ENCODE measurements around the gene NOTCH4. TPM values are rescaled to one million over a fixed set of nuclear protein-coding genes. Genes with fewer than 3 reads are reported as not detected.
"Not testable (repeated sequence)": the region's sequence is repeated elsewhere in the genome, so short reads cannot be mapped to it uniquely, and the experiment has no call there.

The NOTCH4 gene
- total and polyA plus RNA-seq, 12 donors = 7.1 to 136 (median 20.2) TPM

- no peak for TF ChIP-seq POLR2A (IDR thresholded peaks at IDR 0.05)
- TF ChIP-seq CTCF (IDR thresholded peaks at IDR 0.05) = no peak
- no peaks in the 10 kb centered on the region for H3K4me1 ChIP-seq (replicated peaks in 1 of 2)
- DNase-seq = no peak
- H3K9me3 ChIP-seq (replicated peaks in 1 of 3) = no peaks in the 10 kb centered on the region
- no peak overlapping the region for H3K27ac ChIP-seq
- intact Hi-C loops (cut with DNase I) = loop anchor here (10.0 kb wide), 2 partner anchors 167 to 547 kb away; no protein-coding TSS in a partner anchor
- 0 to 46% (median 37%) methylated on average over 1 to 2 of the region's 2 CpGs for WGBS, 4 donors
- no peaks in the 10 kb centered on the region for H3K27me3 ChIP-seq
- H3K36me3 ChIP-seq (replicated peaks in 1 of 2) = no peaks in the 10 kb centered on the region
- no peak overlapping the region for H3K4me3 ChIP-seq
Observed at GRCh38 chr6:32247401-32247800, 23.5 kb upstream of the NOTCH4 start.

GRCh38 chr6:32244946-32245398, 21.1 kb upstream of the NOTCH4 start:
- H3K36me3 ChIP-seq (replicated peaks in 1 of 2) = no peaks in the 10 kb centered on the region
- no peaks in the 10 kb centered on the region for H3K4me1 ChIP-seq (replicated peaks in 1 of 2)
- H3K27ac ChIP-seq = peak overlapping the region in 2 of 5 donors; percentile 29 to 64
- DNase-seq = peak; percentile 64 to 88 (median 79)
- H3K27me3 ChIP-seq = no peaks in the 10 kb centered on the region
- no peaks in the 10 kb centered on the region for H3K9me3 ChIP-seq (replicated peaks in 1 of 3)
- WGBS, 4 donors = 0 to 1% (median 1%) methylated on average over 14 of the region's 14 CpGs
- no peak for TF ChIP-seq POLR2A (IDR thresholded peaks at IDR 0.05)
- TF ChIP-seq CTCF (IDR thresholded peaks at IDR 0.05) = peak; percentile 83 to 97 (median 91)
- intact Hi-C loops (cut with DNase I) = loop anchor here (10.0 kb wide), 2 partner anchors 170 to 550 kb away; no protein-coding TSS in a partner anchor
- no peak overlapping the region for H3K4me3 ChIP-seq

GRCh38 chr6:32244270-32244669, 20.4 kb upstream of the NOTCH4 start:
- H3K36me3 ChIP-seq (replicated peaks in 1 of 2) = no peaks in the 10 kb centered on the region
- WGBS, 4 donors = 60 to 84% (median 76%) methylated on average over 4 of the region's 4 CpGs
- H3K27me3 ChIP-seq = no peaks in the 10 kb centered on the region
- H3K4me1 ChIP-seq (replicated peaks in 1 of 2) = no peaks in the 10 kb centered on the region
- H3K27ac ChIP-seq = peak overlapping the region in 2 of 5 donors; percentile 64 to 65
- H3K9me3 ChIP-seq (replicated peaks in 1 of 3) = no peaks in the 10 kb centered on the region
- no peak for TF ChIP-seq CTCF (IDR thresholded peaks at IDR 0.05)
- no peak for TF ChIP-seq POLR2A (IDR thresholded peaks at IDR 0.05)
- intact Hi-C loops (cut with DNase I) = loop anchor here (10.0 kb wide), 2 partner anchors 171 to 551 kb away; no protein-coding TSS in a partner anchor
- peak in 2 of 7 donors; percentile 10 to 31 for DNase-seq
- H3K4me3 ChIP-seq = no peak overlapping the region

GRCh38 chr6:32242318-32242813, 18.5 kb upstream of the NOTCH4 start:
- H3K9me3 ChIP-seq (replicated peaks in 1 of 3); H3K4me3 ChIP-seq; H3K27me3 ChIP-seq; H3K27ac ChIP-seq; H3K36me3 ChIP-seq (replicated peaks in 1 of 2); DNase-seq; H3K4me1 ChIP-seq (replicated peaks in 1 of 2): not testable (repeated sequence)
- WGBS, 4 donors = 62 to 87% (median 79%) methylated on average over 4 of the region's 4 CpGs
- intact Hi-C loops (cut with DNase I) = loop anchor here (10.0 kb wide), 2 partner anchors 172 to 552 kb away; no protein-coding TSS in a partner anchor

GRCh38 chr6:32240686-32241085, 16.8 kb upstream of the NOTCH4 start:
- Histone ChIP-seq H3K4me3 (no peak overlapping the region), H3K27me3 (no peaks in the 10 kb centered on the region), H3K27ac (no peak overlapping the region), H3K4me1 (replicated peaks in 1 of 2) (no peaks in the 10 kb centered on the region), H3K9me3 (replicated peaks in 1 of 3) (no peaks in the 10 kb centered on the region), H3K36me3 (replicated peaks in 1 of 2) (no peaks in the 10 kb centered on the region)
- no peak for DNase-seq
- WGBS, 4 donors = 70 to 94% (median 87%) methylated on average over 1 of the region's 1 CpG
- intact Hi-C loops (cut with DNase I) = loop anchor here (10.0 kb wide), 2 partner anchors 174 to 554 kb away; no protein-coding TSS in a partner anchor
- TF ChIP-seq POLR2A (IDR thresholded peaks at IDR 0.05) = no peak
- TF ChIP-seq CTCF (IDR thresholded peaks at IDR 0.05) = no peak

Data from adrenal gland (tissue), 12 donors.